HG02852 (cell line): ENCODE results near the gene ZDHHC24.

ENCODE experiments used
- ATAC-seq: cut with Tn5 transposase; IDR thresholded peaks from one replicate; pipeline ENCODE4 v1.9.1; 2021; ENCODE audit warnings: mild to moderate bottlenecking, moderate library complexity; ENCODE audit not compliant: unreplicated experiment

The ZDHHC24 gene

DNA sequence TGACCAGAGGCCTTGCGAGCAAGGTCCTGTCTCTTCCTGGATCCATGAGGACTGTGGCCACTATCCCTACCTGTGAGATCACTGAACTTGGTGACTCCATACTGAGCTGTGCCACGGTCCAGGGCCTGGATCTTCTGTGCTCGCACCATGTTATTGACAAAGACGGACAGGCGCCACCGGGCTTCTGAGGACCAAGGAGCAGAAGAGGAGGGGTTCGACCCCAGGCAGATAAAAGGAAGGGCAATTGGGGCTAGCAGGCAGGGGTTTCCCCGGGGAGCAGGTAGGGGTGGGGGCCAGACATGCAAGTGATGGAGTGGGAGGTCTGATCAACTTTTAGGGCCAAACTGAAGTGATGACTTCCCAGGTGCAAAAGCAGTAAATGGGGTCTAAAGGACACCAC, 20.4 kb upstream of the ZDHHC24 start:
- ATAC-seq = no peak

GRCh38 chr11:66564984-66565383, 19.1 kb upstream of the ZDHHC24 start:
- no peak for ATAC-seq

DNA sequence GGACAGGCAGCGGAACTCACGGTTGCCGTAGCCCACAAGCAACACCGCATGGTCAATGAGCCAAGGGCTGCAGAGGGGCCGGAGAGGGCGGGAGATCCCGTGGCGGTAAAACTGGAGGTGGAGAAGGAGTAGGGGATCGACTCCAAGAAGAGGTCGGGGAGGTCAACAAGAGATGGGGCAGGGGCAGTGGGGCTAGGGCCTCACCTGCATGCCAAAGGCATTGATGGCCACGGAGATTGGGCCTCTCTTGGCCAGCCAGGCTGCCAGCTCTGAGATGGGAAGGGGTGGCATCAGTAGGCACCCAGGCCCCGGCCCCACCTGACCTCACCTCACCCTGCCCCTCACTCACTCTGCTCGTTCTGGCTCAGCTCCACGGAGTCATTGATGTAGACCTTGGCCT, 18.7 kb upstream of the ZDHHC24 start:
- ATAC-seq = no peak

DNA sequence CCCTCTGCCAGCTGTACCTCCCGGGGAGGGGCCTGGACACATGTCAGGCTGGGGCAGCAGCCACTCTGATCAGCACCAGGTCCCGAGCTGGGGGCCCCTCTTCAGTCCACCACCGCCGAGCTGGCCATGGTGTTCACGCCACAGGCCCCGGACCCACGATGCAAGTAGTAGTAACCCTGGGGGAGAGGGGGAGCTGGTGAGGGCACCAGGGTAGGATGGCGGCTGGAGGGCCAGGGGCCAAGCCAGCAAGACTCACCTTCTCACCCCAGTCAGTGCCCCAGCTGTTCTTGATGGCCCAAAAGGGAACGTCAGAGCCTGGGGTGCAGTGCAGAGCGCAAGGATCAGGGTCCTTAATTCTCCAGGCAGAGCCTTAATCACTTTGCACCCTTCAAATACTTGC, 18.0 kb upstream of the ZDHHC24 start:
- ATAC-seq = no peak

DNA sequence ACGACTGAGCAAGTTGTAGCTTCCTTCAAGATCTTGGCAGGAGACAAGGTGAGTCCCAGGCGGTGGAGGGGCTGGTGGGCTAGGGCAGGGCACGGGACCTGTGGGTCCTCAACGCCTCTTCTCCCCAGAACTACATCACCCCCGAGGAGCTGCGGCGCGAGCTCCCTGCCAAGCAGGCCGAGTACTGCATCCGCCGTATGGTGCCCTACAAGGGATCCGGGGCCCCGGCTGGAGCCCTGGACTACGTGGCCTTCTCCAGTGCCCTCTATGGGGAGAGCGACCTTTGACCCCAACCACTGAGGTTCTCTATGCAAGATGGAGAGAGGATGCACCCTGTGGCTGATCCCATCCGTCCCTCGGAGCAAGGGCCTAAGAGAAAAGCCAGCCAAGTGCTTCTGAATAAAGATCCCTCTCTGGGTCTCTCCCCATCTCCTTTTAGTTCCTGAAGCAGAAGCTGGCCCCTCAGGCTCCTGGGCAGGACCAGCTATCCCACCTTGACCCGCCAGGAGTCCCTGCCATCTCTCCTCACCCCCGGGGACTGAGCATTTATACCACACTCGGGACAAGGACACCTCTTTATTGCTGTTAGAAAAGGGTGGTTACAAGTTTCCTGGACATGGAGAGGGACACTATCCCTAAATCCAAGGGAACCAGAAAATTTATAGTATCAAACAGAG, 17.2 kb upstream of the ZDHHC24 start:
- ATAC-seq = no peak

- no peak for ATAC-seq
Observed at GRCh38 chr11:66562275-66562674, 16.4 kb upstream of the ZDHHC24 start.

DNA sequence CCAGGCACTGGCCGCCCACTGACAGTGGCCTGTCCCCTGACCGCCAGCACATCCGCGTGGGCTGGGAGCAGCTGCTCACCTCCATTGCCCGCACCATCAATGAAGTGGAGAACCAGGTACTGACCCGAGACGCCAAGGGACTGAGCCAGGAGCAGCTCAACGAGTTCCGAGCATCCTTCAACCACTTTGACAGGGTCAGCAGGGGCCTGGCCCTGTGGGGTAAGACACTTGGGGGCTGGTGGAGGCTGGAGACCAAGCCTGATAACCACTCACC, 16.1 kb upstream of the ZDHHC24 start:
- ATAC-seq = no peak

GRCh38 chr11:66561178-66561974, 15.5 kb upstream of the ZDHHC24 start:
- no peak for ATAC-seq

DNA sequence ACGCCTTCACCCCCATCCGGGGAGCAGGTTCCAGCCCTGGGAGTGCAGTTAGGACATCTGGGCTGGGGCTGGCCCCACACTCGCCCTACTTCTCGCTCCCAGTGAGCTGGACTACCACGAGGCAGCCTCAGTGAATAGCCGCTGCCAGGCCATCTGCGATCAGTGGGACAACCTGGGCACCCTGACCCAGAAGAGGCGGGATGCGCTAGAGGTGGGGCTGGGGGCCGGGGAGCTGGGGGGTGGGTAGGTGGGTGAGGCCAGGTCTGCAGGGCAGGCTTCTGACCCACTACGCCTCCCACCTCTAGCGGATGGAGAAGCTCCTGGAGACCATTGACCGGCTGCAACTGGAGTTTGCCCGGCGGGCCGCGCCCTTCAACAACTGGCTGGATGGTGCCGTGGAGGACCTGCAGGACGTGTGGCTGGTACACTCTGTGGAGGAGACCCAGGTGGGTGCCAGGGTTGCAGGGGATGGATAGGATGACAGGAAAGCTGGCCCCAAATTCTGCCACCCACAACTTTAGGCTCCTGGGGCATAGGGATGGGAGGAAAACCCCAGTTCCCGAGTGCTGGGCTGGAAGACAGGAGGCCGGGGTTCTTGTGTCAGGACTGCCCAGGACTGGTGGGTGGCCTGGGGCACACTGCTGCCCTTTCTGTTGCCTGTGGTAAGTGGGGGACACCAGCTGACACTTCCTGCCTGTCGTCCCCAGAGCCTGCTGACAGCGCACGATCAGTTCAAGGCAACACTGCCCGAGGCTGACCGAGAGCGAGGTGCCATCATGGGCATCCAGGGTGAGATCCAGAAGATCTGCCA, 14.2 kb upstream of the ZDHHC24 start:
- ATAC-seq = no peak

GRCh38 chr11:66559142-66559865, 13.5 kb upstream of the ZDHHC24 start:
- no peak for ATAC-seq

- ATAC-seq = no peak
Observed at GRCh38 chr11:66557733-66558326, 12.0 kb upstream of the ZDHHC24 start.

DNA sequence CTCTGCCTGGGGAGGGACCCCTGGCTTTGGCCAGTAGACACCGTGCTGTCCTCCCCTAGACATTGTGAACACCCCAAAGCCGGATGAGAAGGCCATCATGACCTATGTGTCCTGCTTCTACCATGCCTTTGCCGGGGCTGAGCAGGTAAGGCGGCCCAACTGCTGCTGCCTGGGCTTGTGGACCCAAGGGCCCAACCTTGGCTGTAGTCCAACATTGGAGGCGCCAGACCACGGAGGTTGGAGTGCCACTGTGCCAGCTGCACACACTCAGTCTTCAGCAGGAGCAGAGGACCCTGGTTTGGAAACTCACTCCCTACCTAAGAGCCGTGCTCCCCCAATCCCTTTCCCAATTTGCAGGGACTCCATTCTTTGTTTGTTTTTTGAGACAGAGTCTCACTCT, 10.2 kb upstream of the ZDHHC24 start:
- ATAC-seq = no peak

- no peak for ATAC-seq
Observed at GRCh38 chr11:66555416-66555815, 9.6 kb upstream of the ZDHHC24 start.

GRCh38 chr11:66554602-66555001, 8.8 kb upstream of the ZDHHC24 start:
- ATAC-seq = no peak

DNA sequence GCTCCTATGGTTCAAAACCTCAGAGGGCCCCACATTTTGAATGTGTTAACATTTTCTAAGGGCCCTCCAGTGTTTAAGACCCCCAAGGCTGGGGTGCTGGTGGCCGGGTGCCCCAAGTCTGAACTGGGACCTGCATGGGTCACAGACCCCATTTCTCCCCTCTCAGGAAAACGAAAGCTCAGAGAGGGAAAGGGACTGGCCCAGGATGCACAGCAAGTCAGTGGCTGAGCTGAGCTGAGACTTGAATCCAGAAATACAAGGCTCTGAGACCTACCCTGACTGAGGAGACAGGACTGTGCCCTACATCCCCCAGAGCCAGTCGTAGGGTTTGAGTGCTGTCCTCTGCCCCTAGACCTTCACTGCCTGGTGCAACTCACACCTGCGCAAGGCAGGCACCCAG, 5.0 kb upstream of the ZDHHC24 start:
- no peak for ATAC-seq

- no peak for ATAC-seq
Observed at GRCh38 chr11:66549696-66550095, 3.8 kb upstream of the ZDHHC24 start.

DNA sequence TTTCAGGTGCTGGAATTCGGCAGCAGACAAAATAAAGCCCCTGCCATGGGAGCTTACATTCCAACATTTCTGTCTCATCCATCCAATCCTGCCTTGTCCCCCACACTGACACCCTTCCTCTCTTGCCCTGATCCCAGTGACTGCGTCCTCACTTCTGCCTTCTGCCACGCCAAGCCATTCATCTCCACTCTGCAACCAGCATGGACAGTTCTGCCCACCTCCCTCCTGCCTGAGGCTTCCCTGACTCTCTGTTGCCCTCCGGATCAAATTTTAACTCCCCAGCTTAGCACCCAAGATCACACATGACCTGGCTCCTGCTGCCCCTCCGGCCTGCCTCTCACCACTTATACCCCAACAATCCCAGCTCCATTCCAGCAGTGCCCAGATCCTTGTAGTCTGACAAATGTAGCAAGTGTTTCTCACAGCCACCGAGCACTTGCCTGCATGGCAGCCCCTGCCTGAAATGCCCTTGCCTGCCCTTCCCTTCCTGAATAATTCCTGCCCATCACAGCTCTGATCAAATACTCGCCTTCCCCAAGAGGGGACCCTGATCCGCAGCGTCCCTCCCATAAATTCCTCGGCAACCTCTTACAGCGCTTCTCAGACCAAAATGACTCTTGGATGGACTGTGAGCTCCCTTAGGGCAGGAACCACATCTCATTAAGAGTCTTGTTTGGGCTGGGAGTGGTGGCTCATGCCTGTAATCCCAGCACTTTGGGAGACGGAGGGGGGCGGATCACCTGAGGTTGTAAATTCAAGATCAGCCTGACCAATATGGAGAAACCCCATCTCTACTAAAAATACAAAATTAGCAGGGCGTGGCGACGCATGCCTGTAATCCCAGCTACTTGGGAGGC, 3.2 kb upstream of the ZDHHC24 start:
- ATAC-seq = no peak

DNA sequence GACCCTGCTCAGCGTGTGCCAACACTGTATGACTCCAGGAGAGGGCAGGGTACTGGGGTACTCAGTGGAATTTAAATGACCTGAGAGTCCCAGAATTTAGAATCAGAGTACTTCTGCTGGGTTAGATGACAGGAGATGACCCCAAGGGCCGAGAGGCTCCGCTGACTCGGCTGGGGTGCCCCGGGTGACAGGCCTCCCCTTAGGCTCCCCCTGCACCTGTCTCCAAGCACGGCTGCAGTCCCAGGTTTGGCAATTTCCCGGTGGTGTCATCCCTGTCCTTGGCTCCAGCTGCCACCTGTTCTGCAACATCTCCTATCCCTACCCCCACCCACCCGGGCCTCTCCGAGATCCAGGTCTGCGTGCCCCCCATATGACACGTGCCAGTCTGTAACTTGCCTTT, 2.2 kb upstream of the ZDHHC24 start:
- ATAC-seq = no peak

- ATAC-seq = no peak
Observed at GRCh38 chr11:66547662-66548009, 1.8 kb upstream of the ZDHHC24 start.
